ENCODE measurements around the gene TMEM198. TPM values are rescaled to one million over a fixed set of nuclear protein-coding genes. Genes with fewer than 3 reads are reported as not detected.

TMEM198 gene
- total RNA-seq, 1 donor from 2014 or later: 1.5 TPM

DNA sequence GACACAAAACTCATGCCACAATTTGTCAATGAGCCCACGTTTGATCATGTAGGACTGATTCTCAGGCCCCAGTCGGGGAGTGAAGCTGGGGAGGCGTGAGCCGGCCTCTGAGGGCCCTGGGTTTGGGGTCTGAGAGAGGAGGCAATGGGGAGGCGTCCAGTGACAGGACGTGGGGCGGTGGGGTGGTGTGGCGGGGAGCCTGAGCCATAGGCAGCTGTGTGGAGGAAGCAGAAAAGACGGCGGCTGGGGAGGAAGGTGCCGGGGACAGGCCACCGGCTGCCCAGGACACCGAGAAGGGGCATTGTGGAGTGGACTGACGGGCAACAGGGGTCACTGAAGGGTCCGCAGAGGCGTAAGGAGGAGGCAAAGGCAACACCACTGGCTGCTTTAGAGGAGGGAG is 7.4 kb upstream of the TMEM198 start:
- no peak for TF ChIP-seq CTCF (IDR thresholded peaks at IDR 0.05)
- no peak for TF ChIP-seq POLR2AphosphoS5 (IDR thresholded peaks at IDR 0.05; ENCODE audit: insufficient read depth in 1 of 2, low read depth in 1 of 2)
- TF ChIP-seq POLR2A (IDR thresholded peaks at IDR 0.05): no peak
- peaks cover 18% of the 10 kb centered on the region for H3K4me1 ChIP-seq
- intact Hi-C loops (cut with DNase I): no loop called here
- DNase-seq (ENCODE audit: extremely low spot score in 2 of 2): no peak
- H3K27ac ChIP-seq: no peak overlapping the region
- peaks cover 0 to 22% of the 10 kb centered on the region in 2 donors for H3K36me3 ChIP-seq
- H3K27me3 ChIP-seq: no peaks in the 10 kb centered on the region
- no peaks in the 10 kb centered on the region for H3K9me3 ChIP-seq
- H3K4me3 ChIP-seq: no peak overlapping the region

DNA sequence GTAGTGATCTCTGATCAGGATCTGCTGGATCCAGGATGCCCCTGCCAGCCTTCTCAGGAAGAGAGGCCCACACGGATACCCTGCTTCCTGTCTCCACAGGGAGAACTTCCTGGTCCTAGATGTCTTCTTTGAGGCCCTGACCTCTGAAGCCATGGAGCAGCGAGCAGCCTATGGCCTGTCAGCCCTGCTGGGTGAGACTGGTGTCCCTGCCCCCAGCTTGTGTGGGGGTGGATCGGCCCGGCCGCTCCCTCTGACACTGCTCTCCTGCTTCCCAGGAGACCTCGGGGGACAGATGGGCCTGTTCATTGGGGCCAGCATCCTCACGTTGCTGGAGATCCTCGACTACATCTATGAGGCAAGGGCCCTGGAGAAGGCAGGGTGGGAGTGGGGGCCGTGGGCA is 6.9 kb upstream of the TMEM198 start:
- peaks cover 23% of the 10 kb centered on the region for H3K4me1 ChIP-seq
- no peak for DNase-seq (ENCODE audit: extremely low spot score in 2 of 2)
- no peaks in the 10 kb centered on the region for H3K9me3 ChIP-seq
- no peak overlapping the region for H3K4me3 ChIP-seq
- H3K36me3 ChIP-seq: peaks cover 0 to 22% of the 10 kb centered on the region in 2 donors
- no peaks in the 10 kb centered on the region for H3K27me3 ChIP-seq
- intact Hi-C loops (cut with DNase I): no loop called here
- TF ChIP-seq POLR2AphosphoS5 (IDR thresholded peaks at IDR 0.05; ENCODE audit: insufficient read depth in 1 of 2, low read depth in 1 of 2): no peak
- no peak overlapping the region for H3K27ac ChIP-seq

GRCh38 chr2:219537657-219538488 is 6.0 kb upstream of the TMEM198 start:
- TF ChIP-seq CTCF (IDR thresholded peaks at IDR 0.05) (no peak), POLR2A (IDR thresholded peaks at IDR 0.05) (no peak), POLR2AphosphoS5 (IDR thresholded peaks at IDR 0.05; ENCODE audit: insufficient read depth in 1 of 2, low read depth in 1 of 2) (no peak)
- Histone ChIP-seq H3K4me3 (no peak overlapping the region), H3K27me3 (no peaks in the 10 kb centered on the region), H3K4me1 (peaks cover 32% of the 10 kb centered on the region), H3K9me3 (no peaks in the 10 kb centered on the region), H3K36me3 (peaks cover 0 to 22% of the 10 kb centered on the region in 2 donors), H3K27ac (peak overlapping the region; percentile 16)
- DNase-seq (ENCODE audit: extremely low spot score in 2 of 2): no peak
- intact Hi-C loops (cut with DNase I): no loop called here

GRCh38 chr2:219538504-219538951 is 5.3 kb upstream of the TMEM198 start:
- no peaks in the 10 kb centered on the region for H3K27me3 ChIP-seq
- H3K27ac ChIP-seq: peak overlapping the region; percentile 16
- intact Hi-C loops (cut with DNase I): no loop called here
- no peak for DNase-seq (ENCODE audit: extremely low spot score in 2 of 2)
- TF ChIP-seq CTCF (IDR thresholded peaks at IDR 0.05) (no peak), POLR2AphosphoS5 (IDR thresholded peaks at IDR 0.05; ENCODE audit: insufficient read depth in 1 of 2, low read depth in 1 of 2) (no peak), POLR2A (IDR thresholded peaks at IDR 0.05) (no peak)
- no peaks in the 10 kb centered on the region for H3K9me3 ChIP-seq
- peaks cover 0 to 22% of the 10 kb centered on the region in 2 donors for H3K36me3 ChIP-seq
- H3K4me1 ChIP-seq: peaks cover 35% of the 10 kb centered on the region
- H3K4me3 ChIP-seq: no peak overlapping the region

DNA sequence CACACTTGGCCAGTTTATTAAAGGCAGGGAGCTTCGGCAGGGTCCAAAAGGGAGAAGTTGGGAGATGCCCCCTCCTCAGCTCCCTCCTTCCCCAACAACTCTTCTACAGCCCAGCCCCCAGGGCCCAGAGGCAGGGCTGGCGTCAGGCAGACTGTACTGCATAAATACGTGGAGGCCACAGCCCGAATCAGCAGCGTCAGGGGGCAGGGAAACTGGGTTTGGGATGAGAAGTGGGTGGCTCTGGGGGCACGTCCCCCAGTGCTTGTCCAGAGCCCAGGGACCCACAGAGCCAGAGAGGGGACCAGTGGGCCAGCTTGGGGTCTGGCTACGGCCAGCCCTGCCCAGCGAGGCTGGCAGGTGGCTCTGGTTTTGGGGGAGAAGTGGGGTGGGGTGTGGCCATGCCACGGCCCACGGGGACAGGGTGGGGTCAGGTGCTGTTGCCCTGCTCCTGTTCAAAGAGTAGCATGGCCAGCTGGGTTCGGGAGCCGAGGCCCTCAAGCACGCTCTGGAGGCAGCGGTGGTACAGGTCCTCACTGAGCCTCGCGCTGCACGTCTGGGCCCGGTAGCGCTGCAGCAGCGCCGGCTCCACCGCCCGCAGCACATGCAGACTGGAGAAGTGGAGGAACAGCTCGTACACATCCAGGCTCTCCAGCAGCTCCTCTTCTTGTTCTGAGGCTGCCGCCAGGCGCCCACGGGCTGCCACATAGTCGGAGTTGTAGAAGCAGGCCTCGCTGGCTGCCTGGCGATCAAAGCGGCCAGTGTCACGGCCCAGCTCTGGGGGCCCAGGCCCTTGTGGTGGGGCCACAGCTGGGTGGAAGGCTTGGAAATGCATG is 4.7 kb upstream of the TMEM198 start:
- no peaks in the 10 kb centered on the region for H3K27me3 ChIP-seq
- TF ChIP-seq POLR2A (IDR thresholded peaks at IDR 0.05): no peak
- TF ChIP-seq CTCF (IDR thresholded peaks at IDR 0.05): no peak
- no peak for TF ChIP-seq POLR2AphosphoS5 (IDR thresholded peaks at IDR 0.05; ENCODE audit: insufficient read depth in 1 of 2, low read depth in 1 of 2)
- intact Hi-C loops (cut with DNase I): no loop called here
- H3K27ac ChIP-seq: no peak overlapping the region
- no peak for DNase-seq (ENCODE audit: extremely low spot score in 2 of 2)
- H3K4me1 ChIP-seq: peaks cover 38% of the 10 kb centered on the region
- no peaks in the 10 kb centered on the region for H3K9me3 ChIP-seq
- H3K36me3 ChIP-seq: peaks cover 0 to 22% of the 10 kb centered on the region in 2 donors
- no peak overlapping the region for H3K4me3 ChIP-seq

Measured in vagina (tissue), 2 donors.